ENCODE data around the gene MOGAT2.

DNA sequence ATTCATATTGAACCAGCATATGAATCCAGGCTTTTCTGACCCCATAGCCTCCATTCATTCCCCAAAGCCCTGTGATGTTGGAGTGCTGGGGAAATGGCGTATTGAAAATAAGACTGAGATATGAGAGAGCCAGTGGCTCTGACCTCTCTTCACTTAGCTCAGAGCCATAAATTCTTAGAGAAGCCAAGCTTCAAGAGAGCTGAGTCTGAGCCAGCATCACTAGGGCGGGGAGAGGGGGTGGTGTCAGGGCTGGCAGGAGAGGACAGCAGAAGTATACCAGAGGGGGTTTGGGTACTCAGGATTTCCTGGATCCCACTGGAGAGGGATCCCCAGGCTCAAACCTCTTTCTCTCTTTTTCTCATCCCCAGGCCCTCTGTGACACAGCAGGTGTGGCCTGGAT is 16.7 kb upstream of the MOGAT2 start:
- TF ChIP-seq, protein P1, sequence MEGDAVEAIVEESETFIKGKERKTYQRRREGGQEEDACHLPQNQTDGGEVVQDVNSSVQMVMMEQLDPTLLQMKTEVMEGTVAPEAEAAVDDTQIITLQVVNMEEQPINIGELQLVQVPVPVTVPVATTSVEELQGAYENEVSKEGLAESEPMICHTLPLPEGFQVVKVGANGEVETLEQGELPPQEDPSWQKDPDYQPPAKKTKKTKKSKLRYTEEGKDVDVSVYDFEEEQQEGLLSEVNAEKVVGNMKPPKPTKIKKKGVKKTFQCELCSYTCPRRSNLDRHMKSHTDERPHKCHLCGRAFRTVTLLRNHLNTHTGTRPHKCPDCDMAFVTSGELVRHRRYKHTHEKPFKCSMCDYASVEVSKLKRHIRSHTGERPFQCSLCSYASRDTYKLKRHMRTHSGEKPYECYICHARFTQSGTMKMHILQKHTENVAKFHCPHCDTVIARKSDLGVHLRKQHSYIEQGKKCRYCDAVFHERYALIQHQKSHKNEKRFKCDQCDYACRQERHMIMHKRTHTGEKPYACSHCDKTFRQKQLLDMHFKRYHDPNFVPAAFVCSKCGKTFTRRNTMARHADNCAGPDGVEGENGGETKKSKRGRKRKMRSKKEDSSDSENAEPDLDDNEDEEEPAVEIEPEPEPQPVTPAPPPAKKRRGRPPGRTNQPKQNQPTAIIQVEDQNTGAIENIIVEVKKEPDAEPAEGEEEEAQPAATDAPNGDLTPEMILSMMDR (conservative IDR thresholded peaks at IDR 0.05) = no peak
- no peak for TF ChIP-seq ZFX (IDR thresholded peaks at IDR 0.05)

Measured in C4-2B (cell line).